COLO829 (cell line): ENCODE data around the gene TRAF4.
A peak's percentile ranks its signal among the peaks of the same experiment; 100 is the strongest.

Experiments used
- DNase-seq: peaks from one replicate; pipeline ENCODE4 v3.0.0; 2012; ENCODE audit warnings: low spot score

TRAF4 gene

GRCh38 chr17:28743243-28744103 is at the start of gene TRAF4:
TSS of gene TRAF4 (plus strand) at chr17:28744011. CDS start at chr17:28744113, 102 bp downstream.
- peak; percentile 79 for DNase-seq

DNA sequence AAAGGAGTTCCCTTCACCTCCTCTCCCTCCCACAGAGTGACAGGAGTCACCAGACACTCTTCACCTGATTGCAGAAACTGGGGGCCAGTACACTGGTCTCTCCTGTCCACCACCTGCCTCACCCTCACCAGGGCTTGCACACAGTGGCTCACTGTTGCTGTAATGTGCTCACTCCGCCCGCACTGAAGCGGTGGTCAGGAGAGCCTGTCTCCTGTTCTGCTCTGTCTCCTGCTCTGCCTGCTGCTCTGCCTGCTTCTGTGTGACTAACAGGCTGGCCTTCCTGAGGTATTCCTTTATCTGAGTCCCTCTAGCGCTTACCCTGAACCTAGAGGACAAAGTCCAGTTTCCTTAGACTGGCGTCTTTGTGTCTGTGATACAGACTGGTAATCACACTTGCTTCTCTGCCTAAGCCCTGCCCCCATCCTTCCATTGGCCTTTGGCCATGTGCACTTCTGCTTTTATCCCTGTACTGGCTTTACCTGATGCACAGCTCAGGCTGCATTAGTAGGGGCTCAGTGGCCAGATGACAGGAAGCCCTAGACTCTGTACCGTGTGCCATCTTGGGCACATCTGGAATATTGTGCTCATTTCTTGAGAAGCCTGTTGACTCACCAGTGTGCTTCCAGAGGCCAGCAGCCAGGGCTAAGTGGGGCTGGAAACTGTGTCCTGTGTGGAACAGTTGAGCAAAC is 45.4 kb upstream of the TRAF4 start:
- no peak for DNase-seq

GRCh38 chr17:28700278-28700677 is 43.5 kb upstream of the TRAF4 start:
- no peak for DNase-seq

DNA sequence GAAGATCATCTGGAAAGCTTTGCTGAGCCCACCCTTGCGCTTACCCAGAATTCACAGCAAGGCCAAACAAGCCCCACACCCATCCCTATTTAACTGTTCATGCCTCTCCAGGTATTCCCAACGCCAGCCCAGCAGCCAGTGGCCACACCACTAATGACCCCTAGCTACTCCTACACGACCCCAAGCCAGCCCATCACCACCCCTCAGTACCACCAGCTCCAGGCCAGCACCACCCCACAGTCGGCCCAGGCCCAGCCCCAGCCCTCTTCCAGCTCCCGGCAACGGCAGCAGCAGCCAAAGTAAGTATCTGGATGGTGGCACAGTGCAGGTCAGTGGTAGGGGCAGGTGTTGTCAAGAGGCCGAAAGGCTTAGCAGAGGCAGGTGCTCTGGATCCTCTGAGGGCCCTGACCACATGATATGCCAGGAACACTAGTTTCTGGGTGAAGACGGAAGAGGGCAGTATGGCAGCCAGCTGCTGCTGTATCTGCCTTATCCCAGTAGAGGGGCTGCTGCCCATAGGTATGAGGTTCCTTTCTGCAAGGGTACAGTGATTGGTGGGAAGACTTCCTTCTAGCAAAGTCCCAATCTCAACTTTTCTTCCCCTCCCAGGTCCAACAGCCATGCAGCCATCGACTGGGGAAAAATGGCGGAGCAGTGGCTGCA is 42.9 kb upstream of the TRAF4 start:
- DNase-seq = no peak

- no peak for DNase-seq
These were observed 41.6 kb upstream of the TRAF4 start for GRCh38 chr17:28702026-28702751.

DNA sequence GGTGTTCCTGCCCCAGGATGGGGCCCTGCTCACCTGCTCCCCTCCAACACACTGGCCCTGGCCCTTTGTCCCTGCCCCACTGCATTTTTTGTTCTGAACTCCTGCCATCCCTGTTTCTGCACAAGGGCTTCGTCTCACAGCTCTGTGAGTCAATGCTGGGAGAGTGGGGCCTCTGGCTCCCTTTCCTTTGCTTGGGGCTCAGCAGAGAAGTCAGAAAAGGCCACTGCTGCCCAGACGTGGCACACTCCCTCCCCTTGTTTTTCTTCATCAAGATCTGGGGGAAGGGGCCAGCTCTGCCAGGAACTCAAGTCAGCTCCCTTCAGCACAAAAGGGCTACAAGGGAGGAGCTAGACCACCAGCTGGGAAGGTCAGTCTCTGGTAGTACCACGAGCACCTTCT is 41.1 kb upstream of the TRAF4 start:
- no peak for DNase-seq

GRCh38 chr17:28703552-28704218 is 40.1 kb upstream of the TRAF4 start:
- no peak for DNase-seq

GRCh38 chr17:28704219-28704858 is 39.5 kb upstream of the TRAF4 start:
- DNase-seq = no peak

DNA sequence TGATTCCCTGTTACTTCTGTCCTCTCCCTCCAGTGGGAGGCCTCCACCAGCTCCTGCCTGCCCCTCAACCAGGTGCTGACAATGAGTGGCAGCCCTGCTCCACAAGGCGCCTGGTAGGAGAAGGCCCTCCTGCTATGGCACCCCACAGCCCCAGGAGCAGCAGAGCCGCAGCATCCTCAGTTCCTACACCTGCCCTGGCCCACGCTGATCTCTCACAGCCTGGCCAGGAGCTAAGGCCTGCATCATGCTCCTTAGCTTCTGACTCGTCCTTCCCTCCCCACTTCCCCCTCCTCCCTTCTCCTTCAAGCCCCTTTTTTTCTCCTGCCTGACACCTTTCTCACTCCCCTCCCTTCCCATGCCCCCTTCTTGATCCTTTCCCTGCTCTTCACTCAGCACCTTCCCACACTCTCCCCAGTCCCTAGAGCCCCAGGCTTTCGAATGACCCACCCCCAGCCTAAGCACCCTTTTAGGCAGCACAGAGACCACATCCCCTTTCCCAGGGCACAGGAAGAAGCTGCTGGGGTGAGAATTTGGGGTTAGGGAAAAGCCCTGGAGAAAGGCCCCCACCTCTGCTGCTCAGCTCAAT is 38.6 kb upstream of the TRAF4 start:
- no peak for DNase-seq

- no peak for DNase-seq
These were observed 38.0 kb upstream of the TRAF4 start for GRCh38 chr17:28705728-28706334.

DNA sequence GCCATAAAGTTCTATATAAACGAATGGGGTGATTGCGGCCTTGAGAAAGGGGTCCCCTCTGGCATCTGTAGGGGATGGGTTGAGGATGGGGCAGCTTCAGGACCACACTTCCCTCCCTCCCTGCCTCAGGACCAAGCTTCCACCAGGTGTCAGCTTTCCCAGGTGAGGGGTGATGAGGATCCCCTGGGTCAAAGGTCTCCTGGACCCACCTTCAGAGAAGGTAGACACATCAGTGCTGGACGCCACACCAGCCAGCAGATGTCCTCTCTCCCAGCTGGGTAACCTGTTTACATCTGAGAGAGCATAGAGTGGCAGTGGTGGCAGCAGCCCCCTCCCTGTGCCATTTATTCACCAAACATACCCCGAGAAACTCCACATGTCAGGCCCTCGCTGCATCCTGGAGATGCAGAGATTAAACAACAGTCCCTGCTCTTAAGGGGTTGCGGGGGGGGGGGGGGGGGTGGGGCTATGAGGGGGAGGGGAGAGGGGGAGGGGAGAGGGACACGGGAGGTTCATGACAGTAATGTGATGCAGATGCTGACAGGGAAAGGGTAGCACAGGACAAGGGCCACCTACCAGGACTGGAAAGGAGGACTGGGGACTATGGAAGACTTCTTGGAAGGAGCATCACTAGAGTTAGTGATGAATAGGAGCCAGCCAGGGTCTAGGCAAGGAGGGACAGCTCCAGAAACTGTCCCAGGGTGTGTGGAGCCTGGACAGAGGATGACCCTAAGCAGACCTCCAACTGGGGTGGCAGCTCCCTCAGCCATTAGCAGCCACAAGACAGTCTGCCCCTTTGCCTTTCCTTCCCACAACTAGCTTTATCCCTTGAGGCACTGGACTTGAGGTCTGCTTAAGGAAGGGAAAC is 37.1 kb upstream of the TRAF4 start:
- DNase-seq = no peak

- no peak for DNase-seq
These were observed 36.5 kb upstream of the TRAF4 start for GRCh38 chr17:28707339-28707720.

DNA sequence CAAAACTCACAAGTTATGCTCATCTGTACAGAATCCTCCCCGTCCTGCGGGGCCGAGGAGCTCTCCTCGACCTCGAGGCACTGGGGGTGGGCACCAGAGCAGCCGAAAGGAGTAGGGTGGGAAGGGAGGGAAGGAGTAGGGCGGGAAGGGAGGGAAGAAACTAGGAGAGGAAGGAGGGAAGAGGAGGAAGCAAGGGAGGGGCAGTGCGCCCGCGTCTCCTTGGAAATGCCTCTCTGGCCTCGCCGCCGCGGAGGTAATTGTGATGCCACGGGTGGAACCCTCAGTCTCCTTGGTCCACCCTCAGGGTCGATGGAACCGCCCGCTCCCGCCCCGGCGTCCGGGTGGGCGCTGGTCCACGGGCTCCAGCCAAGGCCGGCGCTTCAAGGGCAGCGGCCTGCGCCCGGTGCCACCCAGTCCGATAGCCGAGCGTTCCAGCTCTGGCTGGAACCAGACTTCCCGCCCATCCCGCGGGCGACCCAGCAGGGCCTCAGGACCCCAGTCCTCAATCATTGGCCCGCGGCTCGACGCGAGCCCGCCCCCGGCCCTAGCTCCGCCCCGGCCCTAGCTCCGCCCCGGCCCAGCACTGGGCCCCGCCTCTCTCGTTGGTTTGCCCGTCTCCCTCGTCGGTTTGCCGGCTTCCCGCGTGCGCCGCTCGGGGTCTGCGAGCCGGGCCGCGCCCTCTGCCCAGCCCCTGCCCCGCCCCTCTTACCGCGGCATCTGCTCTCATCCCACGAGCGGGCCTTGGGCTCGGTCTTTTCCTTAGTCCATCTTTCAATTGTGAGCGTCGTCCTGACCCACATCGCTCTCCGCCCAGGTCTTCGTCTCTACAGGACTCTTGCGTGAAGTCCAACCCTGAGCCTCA is 32.7 kb upstream of the TRAF4 start:
- DNase-seq = peak; percentile 89

- no peak for DNase-seq
These were observed 32.1 kb upstream of the TRAF4 start, which contains the start of gene PROCA1 for GRCh38 chr17:28711723-28712031. TSS of gene PROCA1 (minus strand) at chr17:28711888. CDS start at chr17:28711660, 228 bp downstream.

DNA sequence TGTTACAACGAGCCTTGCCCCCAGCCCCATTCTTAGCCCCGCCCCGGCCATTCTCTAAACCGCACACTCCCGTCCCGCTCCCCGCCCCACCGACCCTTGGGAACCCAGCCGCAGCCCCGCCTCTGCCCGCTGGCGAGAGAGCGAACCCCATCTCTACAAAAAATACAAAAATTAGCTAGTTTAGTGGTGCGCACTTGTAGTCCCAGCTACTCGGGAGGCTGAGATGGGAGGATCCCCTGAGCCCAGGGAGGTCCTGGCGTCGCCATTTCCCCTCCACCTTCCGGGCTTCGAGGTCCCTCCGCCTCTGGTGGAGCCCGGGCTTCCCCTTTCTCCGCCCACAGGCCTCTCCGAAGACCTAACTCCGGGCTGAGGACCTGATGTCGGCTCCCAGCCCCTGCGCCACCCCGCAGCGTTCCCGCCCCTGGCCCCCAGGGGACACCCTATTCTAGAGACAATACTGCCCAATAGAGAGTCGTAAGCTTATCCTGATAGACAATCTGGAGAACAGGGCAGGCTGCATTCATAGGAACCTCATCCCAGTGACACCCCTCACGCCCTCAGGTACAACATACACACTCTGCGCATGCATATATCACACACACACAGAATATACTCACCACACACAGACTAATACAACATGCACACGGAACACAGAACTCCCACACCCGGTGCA is 31.6 kb upstream of the TRAF4 start:
- DNase-seq = no peak

DNA sequence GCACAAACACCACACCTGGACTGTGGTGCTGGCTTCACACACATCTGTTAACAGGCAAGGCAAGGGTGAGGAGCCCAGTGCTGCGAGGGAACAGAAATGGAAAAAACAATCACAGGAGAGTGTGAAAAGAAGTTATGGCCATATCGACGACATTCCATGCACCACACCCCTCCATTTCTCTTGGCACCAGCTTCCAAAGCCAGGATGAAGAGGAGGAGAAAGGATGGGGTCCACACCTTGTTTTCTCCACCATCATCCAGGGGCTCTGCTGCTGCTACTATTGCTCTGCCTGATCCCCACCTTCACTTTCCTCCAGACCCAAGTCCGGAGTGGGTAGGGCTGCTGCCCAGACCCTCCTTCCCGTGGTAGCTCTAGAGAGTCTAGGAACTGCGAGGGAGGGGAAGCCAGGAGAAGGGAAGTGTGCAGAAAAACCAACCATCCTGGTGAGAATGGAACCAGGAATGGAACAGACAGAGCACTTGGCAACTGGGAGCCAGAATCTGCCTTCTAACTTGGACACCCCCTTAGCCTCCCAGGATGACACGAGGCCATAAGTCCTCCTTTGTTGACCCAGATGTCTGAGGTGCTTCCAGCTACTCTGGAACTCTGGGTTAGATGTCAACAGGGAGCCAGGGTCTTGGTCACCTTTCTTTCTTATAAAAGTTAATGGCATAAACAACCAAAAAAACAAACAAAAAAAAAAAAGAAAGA is 31.0 kb upstream of the TRAF4 start:
- DNase-seq = no peak

GRCh38 chr17:28714281-28714680 is 29.5 kb upstream of the TRAF4 start:
- no peak for DNase-seq
